Effector CD8-positive, alpha-beta T cell (primary cell): ENCODE results near the gene CCDC18.
A peak's percentile ranks its signal among the peaks of the same experiment; 100 is the strongest.
"Not testable (repeated sequence)": the region's sequence is repeated elsewhere in the genome, so short reads cannot be mapped to it uniquely, and the experiment has no call there.

ENCODE experiments used
- DNase-seq: peaks from one replicate; lab custom pipeline; 2025; lab: John Stamatoyannopoulos, UW

The CCDC18 gene

DNA sequence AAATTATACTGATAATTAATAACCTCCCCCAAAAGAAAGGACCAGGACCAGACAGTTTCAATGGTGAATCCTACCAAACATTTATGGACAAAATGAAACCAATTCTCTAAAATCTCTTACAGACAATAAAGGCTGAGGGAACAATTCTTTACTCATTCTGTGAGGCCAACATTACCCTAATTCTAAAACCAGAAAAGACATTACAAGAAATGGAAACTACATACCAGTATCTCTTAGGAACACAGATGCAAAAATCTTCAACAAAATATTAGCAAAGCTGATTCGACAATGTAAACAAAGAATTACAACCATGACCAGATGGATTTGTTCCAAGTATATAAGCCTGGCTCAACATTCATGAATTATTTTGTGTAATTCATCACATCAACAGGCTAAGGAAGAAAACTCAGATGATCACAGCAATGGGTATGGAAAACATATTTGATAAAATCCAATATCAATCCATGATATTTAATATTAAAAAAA lies 8.9 kb upstream of the CCDC18 start:
- DNase-seq: no peak

DNA sequence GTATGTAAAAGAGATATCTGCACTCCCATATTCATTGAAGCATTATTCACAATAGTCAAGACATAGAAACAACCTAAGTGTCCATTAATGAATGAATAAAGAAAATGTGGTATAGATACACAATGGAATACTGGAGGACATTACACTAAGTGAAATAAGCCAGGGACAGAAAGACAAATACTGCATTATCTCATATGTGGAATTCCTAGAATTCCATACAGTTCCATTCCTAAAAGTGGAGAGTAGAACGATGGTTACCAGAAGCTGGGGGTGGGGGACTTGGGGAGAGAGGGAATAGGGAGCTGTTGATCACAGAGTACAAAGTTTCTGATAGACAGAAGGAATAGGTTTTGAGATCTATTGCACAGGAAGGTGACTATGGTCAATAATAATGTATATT lies 7.7 kb upstream of the CCDC18 start:
- DNase-seq: no peak

- DNase-seq: not testable (repeated sequence)
These were observed 5.9 kb upstream of the CCDC18 start for GRCh38 chr1:93174638-93175037.

DNA sequence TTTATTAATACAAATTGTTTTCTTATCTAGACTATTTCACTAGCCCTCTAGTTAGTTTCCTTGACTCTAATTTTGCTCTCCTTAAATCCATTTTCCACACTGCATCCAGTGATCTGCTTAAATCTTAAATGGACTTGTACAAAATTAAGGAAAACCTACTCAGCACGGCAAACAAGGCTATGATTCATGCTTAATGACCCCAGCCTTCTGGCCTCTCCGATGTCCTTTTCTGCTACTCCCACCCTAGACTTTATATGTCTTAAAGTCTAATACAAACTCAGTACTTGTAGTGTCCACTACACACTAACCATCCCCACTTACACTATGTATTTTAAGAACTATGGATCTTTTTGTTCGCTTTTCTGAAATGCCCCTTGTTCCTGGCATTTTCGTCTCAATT lies 2.5 kb upstream of the CCDC18 start:
- DNase-seq: no peak

DNA sequence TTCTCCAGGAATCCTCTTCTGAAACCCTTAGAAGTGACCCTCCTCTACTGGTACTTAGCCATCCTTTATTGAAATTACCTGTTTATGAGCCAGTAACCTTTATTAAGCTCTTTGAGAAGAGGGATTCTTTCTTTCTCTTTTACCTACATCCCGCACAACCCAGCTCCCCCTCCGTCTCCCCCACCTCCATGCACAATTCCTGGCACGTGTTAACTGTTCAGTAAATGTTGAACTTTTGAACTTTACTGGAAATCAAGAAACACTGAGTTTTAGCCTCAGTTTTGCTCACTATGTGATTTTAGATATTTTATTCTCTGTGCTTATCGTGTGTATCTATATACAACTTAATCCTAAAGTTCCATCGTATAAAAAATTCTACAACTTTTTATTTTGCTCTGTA lies 2.1 kb upstream of the CCDC18 start:
- no peak for DNase-seq

DNA sequence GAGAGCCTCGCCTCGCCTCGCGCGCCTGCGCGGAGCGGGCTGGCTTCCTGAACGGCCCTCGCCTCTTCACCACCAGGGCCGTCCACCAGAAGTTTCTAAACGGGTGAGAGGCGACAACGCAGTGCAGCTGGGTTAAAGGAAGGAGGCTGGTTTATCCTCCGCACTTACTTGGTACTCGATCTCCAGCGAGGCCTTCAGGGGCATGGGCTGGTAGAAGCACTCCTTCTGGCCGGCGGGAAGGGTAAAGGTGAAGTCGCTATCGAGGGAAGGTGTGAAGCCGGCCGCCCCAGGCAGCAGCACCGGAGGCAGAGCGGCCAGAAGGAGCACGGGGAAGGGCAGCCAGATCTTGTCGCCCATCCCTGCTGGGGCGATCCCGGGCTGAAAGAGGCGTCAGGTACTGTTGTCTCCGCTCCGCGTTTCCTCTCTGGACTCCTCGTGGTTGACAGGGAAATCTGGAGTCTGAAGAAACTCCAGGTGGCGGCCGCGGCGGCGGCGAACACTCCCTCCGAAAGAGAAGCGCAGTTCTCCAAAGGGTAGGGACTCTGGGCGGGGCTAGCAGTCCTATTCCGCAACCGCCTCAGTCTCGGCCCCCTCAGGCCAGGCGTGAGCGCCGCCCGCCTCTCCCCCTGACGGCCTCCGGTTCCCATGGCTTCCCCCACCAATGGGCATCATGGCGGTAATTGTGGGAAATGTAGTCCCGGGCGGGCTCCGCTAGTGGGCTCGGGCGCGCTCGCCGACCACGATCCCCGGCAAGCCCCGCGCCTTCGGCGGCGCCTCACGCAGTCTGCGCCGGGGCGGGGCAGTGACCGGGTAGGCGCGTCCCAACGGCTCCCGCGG lies 420 bp upstream of the CCDC18 start, which contains the start of gene TMED5:
TMED5 (minus strand) TSS at position 528 of the 837 bp plus-strand sequence; CDS start at position 357, 171 bp downstream.
- DNase-seq: peak; percentile 94

DNA sequence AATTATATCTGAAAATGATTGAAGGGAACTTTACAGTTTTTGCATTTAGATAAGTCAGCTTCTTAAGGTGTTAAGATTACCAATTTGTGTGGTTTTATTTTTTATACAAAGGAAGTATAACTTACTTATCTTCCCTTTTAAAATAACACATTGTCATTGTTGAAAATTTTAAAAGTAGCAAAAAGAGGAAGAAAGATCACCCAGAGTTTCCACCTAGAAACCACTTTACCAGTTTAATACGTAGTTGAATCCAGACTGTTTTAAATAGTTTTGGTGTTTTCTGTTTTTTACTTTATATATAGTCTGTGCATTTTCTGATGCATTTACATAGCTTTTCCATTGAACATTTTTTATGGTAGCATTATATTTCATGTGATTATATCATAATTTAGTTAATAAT lies 6.1 kb downstream of the CCDC18 start:
- DNase-seq: no peak

DNA sequence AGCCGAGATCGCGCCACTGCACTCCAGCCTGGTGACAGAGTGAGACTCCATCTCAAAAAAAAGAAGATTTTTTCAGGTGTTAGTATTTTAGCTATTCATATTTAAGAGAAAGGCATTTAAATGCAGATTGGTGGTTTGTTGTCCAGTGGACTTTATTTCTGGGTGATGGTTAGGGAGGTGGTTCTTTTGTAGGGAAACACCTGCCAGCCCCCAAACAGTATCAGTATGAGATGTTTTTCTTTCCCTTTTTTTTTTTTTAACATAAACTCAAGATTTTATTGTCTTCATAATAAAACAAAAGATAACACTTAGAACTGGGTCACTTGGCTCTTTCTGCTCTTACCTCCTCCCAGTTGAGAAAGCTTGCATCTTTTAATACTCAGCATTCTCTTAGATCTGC lies 9.9 kb downstream of the CCDC18 start:
- DNase-seq: no peak

DNA sequence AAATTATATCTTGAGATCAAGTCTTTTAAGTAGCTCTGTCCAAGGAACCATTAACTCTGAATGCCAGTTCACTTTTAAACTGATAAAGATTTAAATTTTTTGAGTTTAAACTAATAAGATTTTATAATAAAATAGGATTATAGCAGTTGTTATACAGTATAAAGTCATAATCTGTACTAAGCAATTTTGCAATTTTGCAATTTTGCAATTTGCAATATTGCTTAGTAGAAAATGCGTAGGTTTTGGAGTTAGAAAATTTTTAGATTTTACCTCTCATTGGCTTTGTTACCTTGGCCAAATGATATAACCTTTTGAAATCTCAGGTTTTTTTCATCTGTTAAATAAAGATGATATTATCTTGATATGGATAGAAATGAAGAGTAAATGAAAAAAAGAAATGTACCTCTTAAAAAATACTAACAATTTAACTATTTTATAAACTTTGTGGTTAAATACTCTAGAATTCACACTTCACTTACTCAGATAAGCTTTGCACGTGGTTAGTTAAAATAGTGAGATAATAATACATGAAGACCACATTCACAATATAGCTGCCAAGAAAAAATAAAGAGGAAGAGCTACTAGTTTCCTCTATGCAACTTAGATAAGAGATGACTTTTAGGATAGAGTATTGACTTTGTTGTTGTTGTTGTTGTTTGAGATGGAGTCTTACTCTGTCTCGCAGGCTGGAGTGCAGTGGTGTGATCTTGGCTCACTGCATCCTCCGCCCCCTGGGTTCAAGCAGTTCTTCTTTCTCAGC lies 13.9 kb downstream of the CCDC18 start:
- no peak for DNase-seq

DNA sequence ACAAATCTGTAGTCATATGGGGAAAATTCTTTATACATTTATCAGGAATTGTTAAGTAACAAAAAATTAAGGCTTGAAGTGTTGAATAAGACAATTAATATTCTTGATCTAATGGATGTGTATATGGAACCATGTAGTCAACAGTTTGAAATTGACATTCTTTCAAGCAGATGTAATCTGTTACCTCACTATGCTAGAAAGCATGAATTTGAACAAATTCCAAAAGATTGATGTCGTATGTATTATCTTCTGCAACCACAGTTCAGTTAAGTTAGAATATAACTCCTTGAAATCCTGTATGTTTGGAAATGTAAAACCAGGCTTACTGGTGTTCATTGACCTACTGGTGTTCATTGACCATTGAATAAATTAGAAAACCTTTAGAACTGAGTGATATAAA lies 16.1 kb downstream of the CCDC18 start:
- DNase-seq: no peak

- DNase-seq: no peak
These were observed 18.6 kb downstream of the CCDC18 start for GRCh38 chr1:93199150-93199549.

DNA sequence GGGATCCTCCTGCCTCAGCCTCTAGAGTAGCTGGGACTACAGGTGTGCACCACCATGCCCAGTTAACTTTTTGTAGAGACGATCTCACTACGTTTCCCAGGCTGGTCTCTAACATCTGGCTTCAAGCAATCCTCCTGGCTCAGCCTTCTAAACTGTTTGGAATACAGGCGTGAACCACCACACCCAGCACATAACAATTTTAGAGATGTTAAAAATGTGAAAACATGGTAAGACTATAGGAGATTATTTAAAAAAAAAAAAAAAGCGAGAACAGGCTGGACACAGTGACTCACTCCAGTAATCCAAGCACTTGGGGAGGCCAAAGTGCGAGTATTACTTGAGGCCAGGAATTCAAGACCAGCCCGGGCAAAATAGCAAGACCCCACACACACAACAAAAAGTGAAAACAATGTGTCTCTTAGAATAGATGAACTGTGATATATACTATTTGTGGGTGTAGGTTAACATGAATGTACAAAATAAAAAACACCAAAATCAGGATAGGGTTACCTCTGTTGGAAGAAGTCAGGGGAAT lies 19.6 kb downstream of the CCDC18 start:
- no peak for DNase-seq

DNA sequence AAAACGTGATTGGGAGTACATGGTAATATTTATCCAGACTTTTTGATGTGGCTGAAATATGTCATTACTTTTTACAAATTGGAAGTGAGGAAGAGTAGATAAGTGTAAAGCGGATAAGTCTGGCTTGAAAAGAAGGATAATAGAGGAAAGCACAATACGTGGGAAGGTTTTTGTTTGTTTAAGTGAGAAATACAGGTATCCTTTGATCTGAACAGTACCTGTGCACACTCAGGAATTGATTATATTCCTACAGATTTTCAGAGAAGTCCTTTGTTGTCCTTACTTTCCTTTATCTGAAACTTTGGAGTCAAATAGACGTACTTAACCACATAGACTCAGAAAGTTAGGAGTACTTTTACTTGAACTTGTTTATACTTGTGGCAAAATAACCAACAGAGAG lies 20.2 kb downstream of the CCDC18 start:
- DNase-seq: no peak

DNA sequence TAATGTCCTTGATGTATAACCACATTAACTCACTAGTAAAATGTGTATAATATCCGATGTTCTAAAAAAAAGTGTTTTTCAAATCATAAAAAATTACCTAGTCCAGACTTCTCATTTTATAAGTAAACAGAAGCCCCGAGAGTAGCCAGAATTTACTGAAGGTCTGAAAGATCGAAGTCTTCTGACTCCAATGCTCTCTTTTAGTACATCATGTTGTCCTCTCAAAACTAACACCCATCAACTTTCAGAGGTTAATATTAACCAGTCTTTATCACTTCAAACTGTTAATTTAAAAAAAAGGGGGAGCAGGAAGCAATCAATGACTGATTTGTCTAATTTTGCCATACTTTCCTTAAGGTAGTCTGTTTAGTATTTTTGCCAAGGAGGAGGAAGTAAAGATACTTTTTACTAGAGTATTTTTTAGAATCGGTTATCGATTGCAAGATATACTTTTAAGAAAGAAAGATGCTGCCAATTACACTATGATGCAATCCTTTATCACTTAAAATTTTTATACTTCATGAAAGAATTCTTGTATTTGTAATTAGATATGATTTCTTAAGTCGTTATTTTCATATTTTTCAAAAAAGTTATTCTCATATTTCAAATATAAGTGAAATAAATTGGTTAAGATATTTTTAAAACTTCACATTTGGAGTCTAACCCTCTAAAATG lies 25.5 kb downstream of the CCDC18 start:
- no peak for DNase-seq

- no peak for DNase-seq
These were observed 26.0 kb downstream of the CCDC18 start for GRCh38 chr1:93206567-93206954.

- DNase-seq: no peak
These were observed 26.7 kb downstream of the CCDC18 start for GRCh38 chr1:93207211-93207610.

DNA sequence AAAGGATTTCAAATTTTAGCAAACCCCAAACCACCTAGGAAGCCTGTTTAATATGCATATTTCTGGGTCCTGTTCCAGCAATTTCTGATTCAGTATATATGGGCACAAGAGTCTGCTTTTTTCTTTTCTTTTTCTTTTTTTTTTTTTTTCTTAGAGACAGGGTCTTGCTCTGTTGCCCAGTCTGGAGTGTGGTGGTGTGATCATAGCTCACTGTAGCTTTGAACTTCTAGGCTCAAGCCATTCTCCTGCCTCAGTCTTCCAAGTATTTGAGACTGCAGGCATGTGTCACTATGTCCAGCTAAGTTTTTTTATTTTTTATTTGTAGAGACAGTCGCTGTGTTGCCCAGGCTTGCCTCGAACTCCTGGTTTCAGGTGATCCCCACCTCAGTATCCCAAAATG lies 34.8 kb downstream of the CCDC18 start:
- no peak for DNase-seq

DNA sequence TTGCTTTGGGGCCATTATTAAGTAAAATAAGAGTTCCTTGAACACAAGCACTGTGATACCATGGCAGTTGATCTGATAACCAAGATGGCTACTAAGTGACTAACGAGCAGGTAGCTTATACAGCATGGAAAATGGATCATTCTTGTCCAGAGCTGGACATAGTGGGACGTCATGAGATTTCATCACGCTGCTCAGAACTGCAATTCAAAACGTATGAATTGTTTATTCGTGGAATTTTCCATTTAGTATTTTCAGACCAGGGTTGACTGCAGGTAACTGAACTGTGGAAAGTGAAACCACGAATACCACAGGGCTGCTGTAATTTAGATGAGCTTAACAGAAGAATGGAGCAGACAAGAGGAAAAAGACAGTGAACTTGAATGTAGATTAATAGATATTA lies 38.9 kb downstream of the CCDC18 start:
- DNase-seq: no peak

GRCh38 chr1:93220716-93221115 lies 40.2 kb downstream of the CCDC18 start:
- DNase-seq: not testable (repeated sequence)

GRCh38 chr1:93221913-93222312 lies 41.4 kb downstream of the CCDC18 start:
- no peak for DNase-seq

DNA sequence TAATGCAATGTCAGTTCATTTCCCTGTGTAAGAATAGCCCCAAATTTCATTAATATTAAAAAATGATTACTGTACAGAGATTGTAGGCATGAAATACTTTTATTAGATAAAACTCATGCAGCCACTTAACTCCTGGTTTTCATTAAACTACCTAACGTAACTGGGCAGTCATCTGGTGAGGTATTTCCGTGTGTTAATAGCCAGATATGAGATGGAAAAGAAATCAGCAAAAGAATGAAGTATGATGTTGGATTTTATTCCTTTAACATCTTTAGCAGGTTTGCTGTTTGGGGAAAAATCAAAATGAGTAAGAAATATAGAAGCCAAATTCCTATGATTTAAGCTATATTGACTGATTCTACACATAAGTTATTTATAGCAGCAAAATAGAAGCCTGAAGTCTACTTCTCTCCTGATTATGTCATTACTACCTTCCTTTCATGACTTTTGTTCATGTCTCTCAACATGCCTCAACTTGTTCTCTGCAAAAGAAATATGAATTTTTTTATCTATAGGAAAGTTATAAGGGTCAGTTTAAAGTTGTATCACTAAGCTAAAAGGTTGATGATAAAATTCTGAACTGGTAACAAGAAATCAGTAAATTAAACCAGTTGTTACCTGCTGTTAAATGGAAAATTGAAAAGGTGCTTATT lies 42.6 kb downstream of the CCDC18 start:
- no peak for DNase-seq

DNA sequence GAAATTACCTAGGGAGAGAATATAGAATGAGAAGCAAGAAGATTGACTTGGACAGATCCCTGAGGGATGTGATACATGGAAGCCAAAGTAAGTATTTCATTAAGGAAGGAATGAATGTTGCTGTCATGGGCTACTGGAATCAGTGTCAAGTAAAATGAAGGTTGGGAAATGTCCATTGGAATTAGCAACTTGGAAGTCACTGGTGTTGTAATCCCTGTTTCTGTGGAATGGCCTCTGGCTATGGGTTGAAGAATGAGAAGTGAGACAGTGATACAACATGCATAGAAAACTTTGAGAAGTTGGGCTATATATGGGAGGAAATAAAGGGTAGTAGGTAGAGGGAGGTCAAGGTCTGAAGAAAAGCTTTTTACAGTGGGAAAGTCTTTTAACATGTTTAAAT lies 54.7 kb downstream of the CCDC18 start:
- DNase-seq: no peak
